ENCODE data around the gene ERVH48-1.
"Not testable (repeated sequence)": the region's sequence is repeated elsewhere in the genome, so short reads cannot be mapped to it uniquely, and the experiment has no call there.

Gene ERVH48-1

DNA sequence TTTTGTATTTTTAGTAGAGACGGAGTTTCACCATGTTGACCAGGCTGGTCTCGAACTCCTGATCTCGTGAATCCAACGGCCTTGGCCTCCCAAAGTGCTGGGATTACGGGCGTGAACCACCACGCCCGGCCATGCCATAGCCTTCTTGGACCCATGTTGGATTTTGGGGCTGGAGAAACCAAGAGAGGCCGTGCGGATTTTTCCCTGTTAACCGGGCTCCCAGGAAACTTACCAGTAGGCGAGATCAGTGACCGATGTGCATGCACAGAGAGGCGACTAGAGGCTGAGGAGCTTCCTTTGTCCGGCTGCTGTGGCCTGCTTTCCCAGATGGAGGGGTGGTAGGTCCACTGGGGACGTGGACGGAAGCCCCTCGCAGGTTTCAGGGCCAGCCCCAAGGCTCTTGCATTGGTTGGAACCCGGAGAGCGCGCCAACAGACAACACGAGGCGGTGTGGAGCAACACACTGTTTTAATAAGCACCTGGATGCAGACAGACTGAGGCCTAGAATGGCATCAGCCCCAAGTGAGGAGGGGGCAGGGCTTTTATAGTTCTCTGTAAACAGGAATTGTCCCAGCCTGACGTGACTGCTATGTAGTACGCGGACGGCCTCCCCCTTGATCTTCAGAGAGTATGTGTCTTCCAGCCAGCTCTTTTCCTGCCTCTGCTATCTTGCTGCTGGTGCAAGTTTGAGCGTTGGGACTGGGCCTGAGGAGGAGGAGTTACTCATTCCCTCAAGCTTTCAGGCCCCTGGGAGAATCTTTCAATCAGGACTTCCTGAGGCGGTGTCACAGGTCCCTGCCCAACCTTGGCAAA is at the start of gene ERVH48-1:
TSS of gene ERVH48-1 (minus strand) at position 517 of the 813 bp plus-strand sequence. CDS start 6,624 bp downstream, outside the sequence.
- DNase-seq = no peak

DNA sequence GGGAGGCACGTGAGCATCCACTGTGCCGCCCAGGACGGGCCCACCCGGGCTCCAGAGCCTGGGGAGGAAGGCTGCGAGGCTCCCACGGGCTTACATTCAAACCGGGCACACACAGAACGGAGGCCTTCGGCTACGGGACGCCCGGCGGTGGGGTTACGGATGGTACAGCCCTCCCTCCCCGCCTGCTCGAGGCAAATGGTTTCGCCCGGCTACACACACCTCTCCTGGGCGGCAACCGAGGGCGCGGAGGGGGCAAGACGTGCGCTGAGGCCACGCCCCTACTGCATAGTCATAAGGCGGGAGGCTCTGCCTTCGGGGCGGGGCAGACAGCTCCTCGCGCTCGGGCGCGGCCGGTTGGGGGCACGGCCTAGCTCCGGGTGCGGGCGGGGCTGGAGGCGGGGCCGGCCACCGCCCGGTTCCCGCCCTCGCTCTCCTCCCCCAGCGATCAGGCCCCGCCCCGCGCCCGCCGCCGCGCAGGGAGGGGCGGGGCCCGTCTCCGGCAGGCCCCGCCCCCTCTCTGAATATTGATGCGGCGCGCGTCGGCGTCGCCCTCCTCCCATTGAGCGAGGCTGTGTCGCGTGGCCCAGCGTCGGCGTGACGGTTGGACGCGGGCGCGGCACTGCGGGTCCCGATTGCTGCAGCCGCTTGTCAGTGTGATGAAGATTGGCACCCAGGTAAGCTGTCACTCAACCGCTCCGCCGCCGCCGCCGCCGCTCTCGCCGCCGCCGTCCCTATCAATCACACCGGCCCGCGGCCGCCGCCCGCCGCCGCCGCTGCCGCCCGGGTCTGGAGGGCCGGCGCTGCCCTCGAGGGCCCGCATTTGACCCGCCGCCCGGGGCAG is 48.8 kb upstream of the ERVH48-1 start, which contains the start of gene PKNOX1:
TSS of gene PKNOX1 (plus strand) at position 572 of the 841 bp plus-strand sequence. CDS start 29,820 bp downstream, outside the sequence.
- DNase-seq = peak; percentile 80

DNA sequence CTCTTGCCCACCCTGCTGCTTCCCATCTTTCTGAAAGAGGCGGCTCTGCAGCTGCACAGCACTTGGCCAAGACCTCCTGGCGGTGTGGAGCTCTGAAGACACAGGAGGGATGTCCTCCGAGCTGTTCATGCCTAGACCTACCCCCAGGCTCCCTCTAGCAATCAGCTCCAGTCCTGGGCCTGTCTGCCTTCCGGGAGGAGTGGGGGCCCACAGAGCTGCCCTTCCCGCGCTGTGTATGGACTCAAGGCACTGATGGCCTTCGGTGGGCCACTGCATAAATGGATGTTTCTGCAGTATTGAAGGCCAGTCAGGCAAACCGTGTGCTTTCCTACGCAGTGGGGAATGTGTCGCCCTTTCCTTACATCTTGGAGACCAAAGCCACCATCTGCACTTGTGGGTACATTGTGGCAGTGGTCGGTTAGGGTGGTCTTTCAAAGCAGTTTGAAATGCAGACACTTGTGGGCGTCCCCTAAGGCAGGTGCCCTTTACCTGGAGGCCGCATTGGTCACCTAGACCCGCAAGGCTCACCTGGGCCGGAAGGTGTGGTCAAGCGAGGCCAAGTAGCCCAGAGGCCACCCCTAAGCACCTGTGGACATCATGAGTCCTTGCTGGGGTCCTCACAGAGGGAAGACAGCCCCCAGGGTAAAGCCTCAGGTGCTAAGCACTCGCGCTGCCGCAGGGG is 48.0 kb upstream of the ERVH48-1 start:
- DNase-seq = no peak

DNA sequence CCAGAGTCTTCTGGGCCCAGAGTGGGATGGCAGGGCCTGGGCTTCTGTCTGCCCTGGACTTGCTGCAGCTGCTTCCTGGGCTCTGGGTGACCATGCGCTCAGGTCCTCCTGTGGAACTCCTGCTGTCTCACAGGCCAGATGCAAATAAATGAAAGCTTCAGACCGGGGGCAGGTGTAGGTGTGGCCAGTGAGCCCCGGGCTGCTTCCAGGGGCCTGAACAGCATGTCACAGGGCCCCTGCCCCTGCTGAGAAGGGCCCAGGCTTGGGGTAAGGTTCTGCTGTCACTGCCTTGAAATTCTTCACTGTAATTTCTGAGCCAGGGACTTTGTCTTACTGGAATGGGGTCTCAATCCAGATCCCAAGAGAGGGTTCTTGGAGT is 46.5 kb upstream of the ERVH48-1 start:
- DNase-seq = no peak

DNA sequence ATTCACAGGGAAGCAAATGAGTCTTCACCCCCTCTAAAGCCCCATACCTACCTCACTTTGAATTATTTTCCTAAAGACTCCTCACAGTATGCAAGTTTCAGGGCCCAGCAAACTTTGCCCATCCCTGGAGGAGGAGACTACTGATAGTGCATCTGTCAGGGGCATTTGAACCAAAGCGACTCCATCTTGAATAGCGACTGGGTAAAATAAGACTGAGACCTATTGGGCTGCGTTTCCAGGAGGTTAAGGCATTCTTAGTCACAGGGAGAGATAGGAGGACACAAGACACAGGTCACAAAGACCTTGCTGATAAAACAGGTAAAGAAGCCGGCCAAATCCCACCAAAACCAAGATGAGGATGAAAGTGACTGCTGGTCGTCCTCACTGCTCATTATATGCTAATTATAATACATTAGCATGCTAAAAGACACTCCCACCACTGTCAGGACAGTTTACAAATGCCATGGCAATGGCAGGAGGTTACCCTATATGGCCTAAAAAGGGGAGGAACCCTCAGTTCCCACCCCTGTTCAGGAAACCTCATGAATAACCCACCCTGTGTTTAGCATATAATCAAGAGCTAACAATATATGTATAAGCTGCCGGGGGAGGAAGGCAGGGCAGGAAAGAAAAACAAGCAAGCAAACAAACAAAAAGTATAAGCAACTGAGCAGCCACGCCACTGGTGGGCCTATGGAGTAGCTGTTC is 45.7 kb upstream of the ERVH48-1 start:
- no peak for DNase-seq

DNA sequence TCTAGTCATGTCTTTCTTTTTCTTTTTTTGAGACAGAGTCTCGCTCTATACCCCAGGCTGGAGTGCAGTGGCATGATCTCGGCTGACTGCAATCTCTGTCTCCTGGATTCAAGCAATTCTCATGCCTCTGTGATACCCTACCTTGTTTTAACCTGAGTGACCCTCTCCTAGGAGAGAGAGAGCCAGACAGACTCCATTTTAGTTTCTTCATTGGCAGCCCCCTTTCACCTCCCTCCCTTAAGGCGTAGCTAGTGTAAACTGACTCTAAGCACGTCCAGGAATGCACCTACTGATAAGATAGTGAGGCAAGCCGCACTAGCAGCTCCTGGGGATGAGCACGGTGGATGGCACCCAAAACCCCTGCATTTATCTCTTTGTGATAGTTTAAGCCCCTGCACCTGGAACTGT is 43.8 kb upstream of the ERVH48-1 start:
- DNase-seq = no peak

DNA sequence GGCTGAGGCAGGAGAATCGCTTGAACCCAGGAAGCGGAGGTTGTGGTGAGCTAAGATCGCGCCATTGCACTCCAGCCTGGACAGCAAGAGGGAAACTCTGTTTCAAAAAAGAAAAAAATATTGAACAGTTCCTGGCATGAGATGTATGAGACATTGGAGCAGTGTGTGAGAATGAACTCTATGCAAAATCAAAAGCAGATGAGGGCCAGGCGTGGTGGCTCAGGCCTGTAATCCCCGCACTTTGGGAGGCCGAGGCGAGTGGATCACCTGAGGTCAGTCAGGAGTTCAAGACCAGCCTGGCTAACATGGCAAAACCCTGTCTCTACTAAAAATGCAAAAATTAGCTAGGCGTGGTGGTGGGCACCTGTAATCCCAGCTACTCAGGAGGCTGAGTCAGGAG is 42.2 kb upstream of the ERVH48-1 start:
- not testable (repeated sequence) for DNase-seq

DNA sequence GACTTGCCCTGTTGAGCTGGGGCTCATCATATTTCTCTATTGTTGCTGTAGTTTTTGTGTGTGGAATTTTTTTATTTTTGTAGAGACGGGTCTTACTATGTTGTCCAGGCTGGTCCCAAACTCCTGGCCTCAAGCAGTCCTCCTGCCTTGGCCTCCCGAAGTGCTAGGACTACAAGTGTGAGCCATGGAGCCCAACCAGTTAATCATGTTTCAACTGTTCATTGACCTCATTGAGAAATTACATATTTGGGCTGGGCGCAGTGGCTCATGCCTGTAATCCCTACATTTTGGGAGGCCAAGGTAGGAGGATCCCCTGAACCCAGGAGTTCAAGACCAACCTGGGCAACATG is 39.8 kb upstream of the ERVH48-1 start:
- DNase-seq = no peak

DNA sequence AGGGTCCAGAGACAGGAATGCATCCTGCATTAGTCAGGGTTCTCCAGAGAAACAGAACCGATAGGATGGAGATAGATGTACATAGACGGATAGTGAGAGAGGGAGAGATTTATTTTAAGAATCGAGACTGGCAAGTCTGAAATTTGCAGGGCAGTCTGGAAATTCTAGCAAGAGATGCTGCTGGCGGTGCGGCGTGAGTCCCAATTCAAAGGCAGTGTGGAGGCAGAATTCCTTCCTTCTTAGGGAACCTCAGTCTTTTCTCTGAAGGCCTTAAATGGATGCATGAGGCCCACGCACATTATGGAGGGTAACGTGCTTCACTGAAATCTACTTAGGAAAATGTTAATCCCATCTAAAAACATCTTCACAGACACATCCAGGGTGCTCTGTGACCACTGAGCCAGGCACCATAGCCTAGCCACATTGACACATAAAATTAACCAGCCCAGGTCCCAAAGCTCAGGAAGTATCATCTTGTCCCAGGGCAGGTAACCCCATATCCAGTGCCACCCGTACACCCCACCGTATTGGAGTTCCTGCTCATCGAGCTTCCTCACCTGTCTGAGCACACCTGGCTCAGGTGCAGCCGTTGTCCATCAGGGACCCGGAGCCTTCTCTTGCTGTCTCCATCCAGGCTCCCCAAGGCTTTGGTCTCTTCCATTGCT is 39.2 kb upstream of the ERVH48-1 start:
- DNase-seq = no peak

DNA sequence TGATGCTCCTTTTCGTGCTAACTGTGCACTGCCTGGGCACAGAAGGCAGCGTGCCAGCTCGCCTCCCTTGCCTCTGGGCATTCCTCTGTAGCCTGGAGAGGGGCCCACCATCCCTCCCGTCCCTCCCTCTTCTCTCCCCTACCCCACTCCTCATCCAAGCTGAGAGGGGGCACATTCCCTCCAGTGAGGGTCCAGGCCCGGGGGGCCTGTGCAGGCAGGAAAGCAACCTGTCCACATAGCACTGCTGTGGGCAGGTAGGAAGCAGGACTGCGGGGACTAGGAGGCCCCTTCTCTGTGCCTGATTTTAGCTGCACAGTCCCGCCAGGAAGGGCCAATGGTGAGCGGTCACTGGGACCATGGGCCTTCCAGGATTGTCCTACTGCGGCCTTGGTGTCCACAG is 38.7 kb upstream of the ERVH48-1 start:
- no peak for DNase-seq

DNA sequence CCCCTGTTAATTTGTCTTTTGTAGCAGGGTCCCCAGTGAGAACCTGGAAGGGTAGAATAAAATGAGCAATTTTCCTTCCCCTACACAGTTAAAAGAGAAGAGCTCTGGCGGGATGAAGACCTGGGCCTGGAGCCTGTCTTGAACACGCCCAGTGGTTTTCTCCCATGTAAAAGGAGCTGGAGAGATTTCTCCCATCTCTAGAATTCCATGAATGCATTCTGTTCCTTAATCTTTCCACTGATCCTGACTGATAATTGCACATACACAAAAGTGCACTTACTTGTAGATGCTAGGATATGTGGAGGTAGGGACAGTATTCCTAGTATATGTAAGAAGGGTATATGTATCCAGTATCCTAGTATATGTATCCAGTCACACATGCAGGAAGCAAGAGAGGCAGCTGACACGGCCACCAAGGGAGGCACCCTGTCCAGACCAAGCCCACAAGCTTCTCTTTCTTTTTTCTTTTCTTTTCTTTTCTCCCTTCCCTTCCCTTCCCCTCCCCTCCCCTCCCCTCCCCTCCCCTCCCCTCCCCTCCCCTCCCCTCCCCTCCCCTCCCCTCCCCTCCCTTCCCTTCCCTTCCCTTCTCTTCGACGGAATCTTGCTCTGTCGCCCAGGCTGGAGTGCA is 37.1 kb upstream of the ERVH48-1 start:
- no peak for DNase-seq

DNA sequence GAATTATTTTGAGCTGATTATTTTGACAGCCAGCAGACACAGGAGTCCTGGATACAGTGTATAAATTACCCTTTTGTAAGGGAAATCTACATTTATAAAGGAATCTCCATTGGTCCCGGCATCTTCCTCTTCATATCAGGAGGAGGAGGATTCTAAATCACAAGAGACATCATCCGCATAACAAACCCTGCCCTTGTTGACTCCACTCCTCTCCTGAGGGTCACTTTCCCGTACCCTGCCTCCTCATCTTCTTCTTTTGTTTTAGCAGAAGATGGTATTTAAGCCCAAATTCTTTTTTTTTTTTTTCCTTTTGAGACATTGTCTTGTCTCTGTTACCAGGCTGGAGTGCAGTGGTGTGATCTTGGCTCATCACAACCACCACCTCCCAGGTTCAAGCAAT is 34.3 kb upstream of the ERVH48-1 start:
- no peak for DNase-seq

DNA sequence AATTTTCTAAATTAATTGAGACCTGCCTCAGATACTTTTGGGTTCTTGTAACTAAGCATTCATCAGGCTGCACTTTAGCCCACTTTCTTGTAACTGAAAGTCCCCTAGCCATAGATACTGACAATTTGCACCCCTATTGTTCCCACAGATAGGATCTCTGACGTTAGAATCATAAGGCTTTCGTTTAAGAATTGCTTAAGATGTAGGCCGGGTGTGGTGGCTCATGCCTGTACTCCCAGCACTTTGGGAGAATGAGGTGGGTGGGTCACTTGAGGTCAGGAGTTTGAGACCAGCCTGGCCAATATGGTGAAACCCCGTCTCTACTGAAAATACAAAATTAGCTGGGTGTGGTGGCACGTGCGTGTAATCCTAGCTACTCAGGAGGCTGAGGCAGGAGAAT is 32.7 kb upstream of the ERVH48-1 start:
- DNase-seq = not testable (repeated sequence)

DNA sequence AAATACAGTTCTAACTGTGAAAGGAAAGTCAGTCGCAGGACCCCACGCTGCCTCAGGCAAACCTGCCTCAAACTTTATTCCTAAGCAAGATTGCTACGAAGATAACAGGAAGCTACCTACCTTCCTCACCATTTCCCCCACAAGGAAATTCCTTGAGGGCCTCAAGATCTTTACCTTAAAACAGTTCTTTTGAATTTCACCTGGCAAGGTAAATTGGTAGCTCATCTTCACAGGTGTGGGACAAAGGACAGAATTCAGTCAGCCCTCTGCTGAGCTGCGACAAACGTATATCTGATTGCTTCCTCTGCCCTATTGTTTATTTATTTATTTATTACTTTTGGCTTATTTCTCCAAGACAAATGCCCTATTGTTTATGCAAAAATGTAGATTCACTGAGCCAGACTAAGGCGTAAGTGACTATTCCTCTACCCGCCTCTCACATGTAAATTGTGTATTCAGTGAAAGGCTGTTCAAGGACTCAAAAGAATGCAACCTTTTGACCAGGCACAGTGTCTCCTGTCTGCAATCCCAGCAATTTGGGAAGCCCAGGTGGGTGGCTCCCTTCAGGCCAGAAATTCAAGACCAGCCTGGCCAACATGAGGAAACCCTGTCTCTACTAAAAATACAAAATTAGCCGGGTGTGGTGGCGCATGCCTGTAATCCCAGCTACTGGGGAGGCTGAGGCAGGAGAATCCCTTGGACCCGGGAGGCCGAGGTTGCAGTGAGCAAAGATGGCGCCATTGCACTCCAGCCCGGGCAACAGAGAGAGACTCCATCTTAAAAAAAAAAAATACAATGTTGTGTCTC is 31.6 kb upstream of the ERVH48-1 start:
- no peak for DNase-seq

DNA sequence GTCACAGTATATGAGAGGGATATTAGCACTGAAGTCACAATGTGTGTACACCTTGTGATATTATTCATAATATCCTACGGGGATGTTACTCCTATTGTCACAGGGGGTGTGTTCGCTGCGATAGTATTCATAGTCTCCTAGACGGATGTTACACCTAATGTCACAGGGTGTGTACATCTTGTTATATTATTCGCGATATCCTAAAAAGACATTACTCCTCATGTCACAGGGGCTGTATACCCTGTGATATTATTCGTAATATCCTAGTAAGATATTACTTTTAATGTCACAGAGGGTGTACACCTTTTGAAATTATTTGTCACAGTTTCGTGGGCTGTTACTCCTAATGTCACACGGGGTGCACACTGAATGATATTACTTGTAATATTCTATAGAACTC is 25.8 kb upstream of the ERVH48-1 start:
- DNase-seq = not testable (repeated sequence)

DNA sequence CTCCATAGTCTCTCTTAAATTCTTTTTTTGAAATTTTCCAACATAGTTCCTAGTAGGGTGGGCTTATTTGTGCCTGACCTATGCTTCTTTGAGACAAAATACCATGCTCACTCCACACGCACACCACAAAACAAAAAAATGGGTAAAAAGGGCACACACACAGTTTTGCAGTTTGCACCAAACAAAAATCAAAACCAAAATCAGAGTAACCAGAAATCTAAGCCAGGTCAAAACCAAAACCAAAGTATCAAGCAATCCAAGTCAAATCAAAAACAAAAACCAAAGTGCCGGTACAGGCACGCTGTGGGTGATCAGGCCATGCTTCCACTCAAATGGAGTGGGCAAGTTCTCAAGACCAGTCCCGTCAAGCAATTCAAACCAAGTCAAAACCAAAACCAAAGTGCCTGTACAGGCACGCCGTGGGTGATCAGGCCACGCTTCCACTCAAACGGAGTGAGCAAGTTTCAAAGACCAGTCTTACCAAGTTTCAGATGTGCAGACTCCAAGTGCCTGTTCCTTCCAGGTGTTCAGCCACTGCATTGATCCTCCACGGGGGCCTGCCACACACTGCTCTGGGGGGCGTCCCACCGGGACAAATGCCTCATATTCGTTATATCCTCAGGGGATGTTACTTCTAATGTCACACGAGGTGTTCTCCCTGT is 23.8 kb upstream of the ERVH48-1 start:
- DNase-seq = not testable (repeated sequence)

DNA sequence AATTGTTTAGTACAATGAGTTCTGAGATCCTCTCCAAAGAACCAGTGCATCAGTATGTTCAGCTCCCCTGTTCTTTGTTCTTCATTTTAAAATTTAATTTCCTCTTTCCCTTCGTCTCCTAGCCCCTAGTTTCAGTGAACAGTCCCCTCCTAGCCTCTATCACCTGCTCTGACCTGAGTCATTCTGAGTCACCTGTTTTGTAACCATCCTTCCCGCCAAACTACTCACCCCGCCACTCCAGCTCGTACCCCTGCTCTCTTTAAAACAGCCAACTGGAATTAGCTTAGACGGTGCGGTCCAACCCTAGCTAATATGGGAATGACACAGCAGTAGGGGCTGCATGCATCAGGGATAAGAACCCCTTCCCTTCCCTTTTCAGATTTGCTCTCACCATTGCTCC is 16.8 kb upstream of the ERVH48-1 start:
- no peak for DNase-seq

DNA sequence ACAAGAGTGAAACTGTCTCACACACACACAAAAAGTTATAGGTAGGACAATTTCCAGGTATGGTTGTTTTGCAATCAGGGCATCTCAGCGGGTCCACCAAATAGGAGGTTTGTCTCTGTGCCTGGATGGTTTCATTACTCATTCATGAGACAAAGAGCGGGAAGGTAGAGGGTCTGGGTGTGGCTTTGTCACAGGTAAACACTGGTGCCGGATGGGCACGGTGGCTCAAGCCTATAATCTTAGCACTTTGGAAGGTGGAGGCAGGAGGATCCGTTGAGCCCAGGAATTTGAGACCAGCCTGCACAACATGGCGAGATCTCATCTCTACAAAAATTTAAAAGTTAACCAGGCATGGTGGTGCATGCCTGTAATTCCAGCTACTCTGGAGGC is 16.3 kb upstream of the ERVH48-1 start:
- no peak for DNase-seq

DNA sequence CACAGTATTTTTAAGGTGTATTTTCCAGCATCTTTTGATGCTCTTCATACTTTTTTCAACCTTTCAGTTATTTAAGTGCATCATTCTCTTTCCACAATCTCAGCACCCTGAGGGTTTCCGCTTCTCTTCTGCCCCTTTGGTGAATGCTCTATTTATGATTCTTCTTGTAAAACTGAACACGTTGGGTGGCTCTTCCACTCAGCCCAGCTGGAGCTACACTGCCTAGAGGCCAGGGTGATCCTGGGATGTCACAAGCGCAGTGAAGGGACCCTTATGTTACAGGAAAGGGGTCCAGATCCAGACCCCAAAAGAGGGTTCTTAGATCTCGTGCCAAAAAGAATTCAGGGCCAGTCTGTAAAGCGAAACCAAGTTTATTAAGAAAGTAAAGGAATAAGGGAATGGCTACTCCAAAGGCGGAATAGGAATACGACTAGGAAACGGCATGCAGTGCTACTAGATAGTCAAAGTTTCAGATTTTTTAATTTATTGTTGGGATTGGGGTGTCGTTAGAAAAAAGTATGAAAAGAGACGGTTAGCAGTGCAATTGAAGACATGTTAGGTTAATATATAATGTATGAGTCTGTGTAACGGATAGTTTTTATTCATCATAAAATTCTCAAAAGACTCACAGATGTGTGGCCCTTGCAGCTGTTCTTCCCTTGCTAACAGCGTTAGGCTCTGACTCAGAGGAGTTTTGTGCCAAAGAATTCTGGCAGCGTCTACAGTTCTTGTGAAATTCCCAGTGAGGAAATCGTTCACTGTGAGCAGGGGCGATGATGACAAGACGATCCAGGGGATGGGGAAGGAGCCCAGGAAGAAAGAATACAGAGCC is 14.4 kb upstream of the ERVH48-1 start:
- no peak for DNase-seq

Measured in SHP77 treated with DMSO at 0.1 percent for 48 hours (cell line).